SK-N-SH (cell line): ENCODE data around the gene AATF.

Source experiments
- EP300 ChIP-seq, 2 experiments: IDR thresholded peaks; 2 replicates each; pipeline versions ENCODE4 v1.4.0 to v1.6.1; 2012; ENCODE audit warnings: borderline replicate concordance in 1 of 2, low read depth in 1 of 2, low read length in 1 of 2
- EZH2phosphoT487 ChIP-seq: fragments of 200-600 bp; sonication (generic); IDR thresholded peaks from 2 replicates; pipeline ENCODE4 v1.6.1; 2017; ENCODE audit warnings: low read depth, mixed run types, mild to moderate bottlenecking, antibody characterized with exemption, moderate library complexity, borderline replicate concordance
- MXI1 ChIP-seq: IDR thresholded peaks from 2 replicates; pipeline ENCODE4 v1.6.1; 2012; ENCODE audit warnings: mild to moderate bottlenecking, low read depth, low read length, improper control_type of control experiment
- POLR2AphosphoS5 ChIP-seq: IDR thresholded peaks from 2 replicates; pipeline ENCODE4 v1.6.1; 2012; ENCODE audit warnings: low read depth, low read length
- YY1 ChIP-seq: IDR thresholded peaks from 2 replicates; pipeline ENCODE4 v1.4.0; 2012; ENCODE audit warnings: low read depth, mild to moderate bottlenecking
- TF ChIP-seq, protein P1 (sequence below): fragments of 200-600 bp; sonication (generic); IDR thresholded peaks from 2 replicates; pipeline ENCODE4 v1.6.1; 2017; ENCODE audit warnings: antibody characterized with exemption, mild to moderate bottlenecking, moderate library complexity
- TF ChIP-seq, protein P2 (sequence below): IDR thresholded peaks from 2 replicates; pipeline ENCODE4 v1.4.0; 2012; ENCODE audit warnings: low read depth, borderline replicate concordance

GRCh38 chr17:37082311-37082860, 133.6 kb downstream of the AATF start:
- TF ChIP-seq, protein P1, sequence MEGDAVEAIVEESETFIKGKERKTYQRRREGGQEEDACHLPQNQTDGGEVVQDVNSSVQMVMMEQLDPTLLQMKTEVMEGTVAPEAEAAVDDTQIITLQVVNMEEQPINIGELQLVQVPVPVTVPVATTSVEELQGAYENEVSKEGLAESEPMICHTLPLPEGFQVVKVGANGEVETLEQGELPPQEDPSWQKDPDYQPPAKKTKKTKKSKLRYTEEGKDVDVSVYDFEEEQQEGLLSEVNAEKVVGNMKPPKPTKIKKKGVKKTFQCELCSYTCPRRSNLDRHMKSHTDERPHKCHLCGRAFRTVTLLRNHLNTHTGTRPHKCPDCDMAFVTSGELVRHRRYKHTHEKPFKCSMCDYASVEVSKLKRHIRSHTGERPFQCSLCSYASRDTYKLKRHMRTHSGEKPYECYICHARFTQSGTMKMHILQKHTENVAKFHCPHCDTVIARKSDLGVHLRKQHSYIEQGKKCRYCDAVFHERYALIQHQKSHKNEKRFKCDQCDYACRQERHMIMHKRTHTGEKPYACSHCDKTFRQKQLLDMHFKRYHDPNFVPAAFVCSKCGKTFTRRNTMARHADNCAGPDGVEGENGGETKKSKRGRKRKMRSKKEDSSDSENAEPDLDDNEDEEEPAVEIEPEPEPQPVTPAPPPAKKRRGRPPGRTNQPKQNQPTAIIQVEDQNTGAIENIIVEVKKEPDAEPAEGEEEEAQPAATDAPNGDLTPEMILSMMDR = no peak
- no peak for TF ChIP-seq EZH2phosphoT487
- TF ChIP-seq EP300 (IDR thresholded peaks at IDR 0.05; ENCODE audit: borderline replicate concordance in 1 of 2, low read depth in 1 of 2, low read length in 1 of 2) = no peak
- no peak for TF ChIP-seq YY1
- TF ChIP-seq, protein P2, sequence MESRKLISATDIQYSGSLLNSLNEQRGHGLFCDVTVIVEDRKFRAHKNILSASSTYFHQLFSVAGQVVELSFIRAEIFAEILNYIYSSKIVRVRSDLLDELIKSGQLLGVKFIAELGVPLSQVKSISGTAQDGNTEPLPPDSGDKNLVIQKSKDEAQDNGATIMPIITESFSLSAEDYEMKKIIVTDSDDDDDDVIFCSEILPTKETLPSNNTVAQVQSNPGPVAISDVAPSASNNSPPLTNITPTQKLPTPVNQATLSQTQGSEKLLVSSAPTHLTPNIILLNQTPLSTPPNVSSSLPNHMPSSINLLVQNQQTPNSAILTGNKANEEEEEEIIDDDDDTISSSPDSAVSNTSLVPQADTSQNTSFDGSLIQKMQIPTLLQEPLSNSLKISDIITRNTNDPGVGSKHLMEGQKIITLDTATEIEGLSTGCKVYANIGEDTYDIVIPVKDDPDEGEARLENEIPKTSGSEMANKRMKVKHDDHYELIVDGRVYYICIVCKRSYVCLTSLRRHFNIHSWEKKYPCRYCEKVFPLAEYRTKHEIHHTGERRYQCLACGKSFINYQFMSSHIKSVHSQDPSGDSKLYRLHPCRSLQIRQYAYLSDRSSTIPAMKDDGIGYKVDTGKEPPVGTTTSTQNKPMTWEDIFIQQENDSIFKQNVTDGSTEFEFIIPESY = no peak
- TF ChIP-seq POLR2AphosphoS5 = no peak
- TF ChIP-seq MXI1 = no peak
